ENCODE data around the gene TMF1.

The TMF1 gene

GRCh38 chr3:69012100-69012799 lies 39.9 kb downstream of the TMF1 start:
- DNase-seq, result no peak

DNA sequence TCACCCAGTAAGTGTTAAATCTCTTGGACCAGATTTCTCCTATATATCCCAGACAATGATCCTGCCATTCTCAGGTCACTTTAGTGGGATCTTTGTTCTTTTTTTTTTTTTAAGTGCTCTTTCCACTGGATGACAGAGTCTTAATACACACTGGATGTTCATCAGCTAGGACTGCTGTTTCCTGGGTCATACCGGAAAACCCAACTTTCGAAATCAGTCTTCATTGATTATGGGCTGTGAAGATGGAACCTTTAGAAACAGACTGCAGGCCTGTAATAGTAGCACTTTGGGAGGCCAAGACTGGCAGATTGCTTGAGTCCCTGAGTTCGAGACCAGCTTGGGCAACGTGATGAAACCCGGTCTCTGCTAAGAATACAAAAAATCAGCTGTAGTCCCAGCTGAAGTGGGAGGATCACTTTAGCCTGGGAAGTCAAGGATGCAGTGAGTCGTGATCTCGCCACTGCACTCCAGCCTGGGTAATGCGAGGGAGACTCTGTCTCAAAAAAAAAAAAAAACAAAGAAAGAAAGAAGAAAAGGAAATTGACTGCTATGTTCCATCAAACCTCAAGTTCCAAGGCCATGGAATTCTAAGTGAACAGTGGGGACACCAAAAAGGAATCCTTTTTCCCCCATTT lies 40.9 kb downstream of the TMF1 start:
- no peak for DNase-seq

- no peak for DNase-seq
Measured at GRCh38 chr3:69009559-69010410, 42.3 kb downstream of the TMF1 start.

GRCh38 chr3:69008980-69009379 lies 43.2 kb downstream of the TMF1 start:
- DNase-seq, result no peak

DNA sequence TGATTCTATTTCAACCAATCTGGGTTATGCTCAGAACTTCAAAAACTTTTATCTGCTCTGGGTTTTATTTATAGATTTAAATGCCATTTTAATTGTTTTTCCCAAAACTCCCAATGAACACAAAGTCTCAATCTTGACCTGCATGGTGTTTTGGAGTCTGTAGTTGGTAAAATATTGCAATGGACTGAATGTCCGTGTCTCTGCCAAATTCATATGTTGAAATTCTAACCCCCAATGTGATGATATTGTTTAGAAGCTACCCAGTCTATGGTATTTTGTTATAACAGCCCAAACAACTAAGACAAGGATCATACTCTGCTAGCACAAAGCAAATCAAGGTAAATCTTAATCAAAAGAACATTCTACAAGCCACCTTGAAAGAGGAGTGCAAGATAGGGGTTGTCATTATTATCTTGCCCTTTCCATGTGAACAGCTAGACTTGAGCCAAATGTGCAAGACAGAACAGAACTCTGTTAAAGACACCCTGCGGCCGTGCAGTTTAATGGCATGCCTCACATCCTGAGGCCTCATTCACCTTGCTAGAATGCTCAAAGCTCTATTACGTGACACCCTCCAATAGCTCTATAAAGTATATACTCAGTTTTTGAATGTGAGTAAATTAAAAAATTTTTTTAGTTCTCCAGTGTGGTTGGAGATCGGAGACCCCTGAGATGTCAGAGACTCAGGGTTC lies 46.2 kb downstream of the TMF1 start:
- no peak for DNase-seq

DNA sequence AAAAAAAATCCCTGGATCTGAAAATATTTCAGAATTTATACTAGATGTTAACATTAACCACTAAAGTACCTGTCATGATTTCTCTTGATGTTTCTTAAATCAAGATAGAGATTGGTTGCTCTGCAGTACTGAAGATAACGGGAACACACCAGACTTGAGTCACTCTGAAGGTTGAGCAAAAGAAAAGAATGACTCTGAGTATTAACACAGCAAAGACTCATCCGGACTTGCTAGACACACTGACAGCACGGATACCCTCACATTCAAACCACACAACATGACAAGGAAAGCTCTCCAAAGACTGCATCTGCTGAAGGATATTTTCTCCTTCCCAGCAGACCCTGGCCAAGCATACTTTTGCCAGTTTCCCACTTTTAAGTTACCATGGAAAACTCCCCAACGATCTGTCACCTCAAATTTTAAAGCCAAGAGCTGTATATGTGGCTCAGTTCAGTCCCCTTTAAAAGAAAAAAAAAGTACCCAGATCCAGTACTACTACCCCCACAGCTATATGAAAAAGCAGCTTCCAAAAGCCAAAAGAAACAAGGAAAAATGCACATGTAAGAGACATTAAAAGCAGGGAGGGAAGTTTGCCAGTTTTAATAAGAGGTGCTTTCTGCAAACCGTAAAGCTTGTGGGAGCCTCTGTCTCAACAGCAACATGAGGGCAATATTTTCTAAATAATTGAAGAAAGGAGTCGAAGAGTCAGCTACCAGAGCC lies 46.9 kb downstream of the TMF1 start:
- DNase-seq, result no peak

- no peak for DNase-seq
Measured at GRCh38 chr3:69004138-69004537, 48.0 kb downstream of the TMF1 start.

- no peak for DNase-seq
Measured at GRCh38 chr3:68999605-69000004, 52.5 kb downstream of the TMF1 start.

DNA sequence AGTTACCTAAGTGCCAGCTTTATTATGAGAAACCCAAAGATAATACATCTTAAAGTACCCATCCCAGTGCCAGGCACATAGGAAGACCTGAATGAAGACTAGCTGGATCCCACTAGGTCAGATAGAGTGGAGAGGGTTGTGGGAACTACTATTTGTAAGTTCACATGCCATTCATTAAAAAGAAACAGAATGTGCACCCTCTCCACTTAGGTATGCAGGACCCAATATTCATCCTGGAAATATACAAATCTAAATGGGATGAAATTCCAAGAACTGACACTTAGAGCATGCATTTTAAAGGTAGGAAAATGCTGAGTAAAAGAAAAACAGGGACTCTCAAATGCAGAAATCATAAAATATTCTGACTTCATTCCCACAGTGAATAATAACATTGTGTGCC lies 53.0 kb downstream of the TMF1 start:
- no peak for DNase-seq

DNA sequence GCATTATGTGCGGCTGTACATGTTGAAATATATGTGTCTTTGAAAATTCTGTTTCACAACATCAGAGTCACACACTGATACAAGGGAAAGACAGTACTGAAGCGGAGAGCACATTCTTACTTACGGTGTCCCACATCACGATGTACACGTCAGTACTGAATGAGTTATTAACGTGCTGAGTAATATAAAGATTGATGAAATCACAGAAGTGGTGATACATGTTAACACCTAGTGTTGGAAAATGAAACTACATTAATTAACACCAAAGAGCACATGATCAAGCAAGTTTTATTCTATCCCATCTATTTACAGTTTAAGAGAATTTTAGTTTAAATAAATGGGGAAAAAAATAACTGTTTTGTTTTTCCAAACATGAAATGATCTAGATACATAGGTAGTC lies 54.2 kb downstream of the TMF1 start:
- no peak for DNase-seq

DNA sequence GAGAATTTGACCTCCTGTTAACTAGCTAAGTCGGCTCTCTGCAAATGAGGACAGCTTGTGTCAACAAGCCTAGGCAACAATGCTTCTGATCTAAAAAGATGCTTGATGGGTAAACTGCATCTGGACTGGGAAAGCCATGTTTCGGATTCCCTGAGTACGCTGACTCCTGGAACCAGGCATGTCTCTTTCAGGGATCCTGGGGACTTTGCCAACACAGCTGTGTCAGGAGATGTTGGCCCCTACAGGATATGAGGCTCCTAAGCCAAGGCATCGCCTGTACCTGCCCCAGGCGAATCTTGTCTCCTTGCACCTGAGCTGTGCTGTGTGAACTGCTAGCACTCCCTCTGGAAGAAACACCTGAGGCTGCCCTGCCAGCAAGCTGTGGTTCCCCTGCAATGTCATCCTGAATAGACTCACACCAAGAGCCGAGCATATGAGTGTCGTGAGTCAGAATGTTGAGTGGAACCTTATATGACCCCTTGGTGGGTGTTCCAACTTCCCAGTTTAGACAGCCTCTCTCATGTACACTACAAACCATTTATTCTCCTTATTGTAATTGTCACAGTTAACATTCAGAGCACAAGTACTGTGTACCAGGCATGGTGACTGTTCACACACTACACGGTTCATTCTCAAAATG lies 55.7 kb downstream of the TMF1 start:
- DNase-seq, result no peak

DNA sequence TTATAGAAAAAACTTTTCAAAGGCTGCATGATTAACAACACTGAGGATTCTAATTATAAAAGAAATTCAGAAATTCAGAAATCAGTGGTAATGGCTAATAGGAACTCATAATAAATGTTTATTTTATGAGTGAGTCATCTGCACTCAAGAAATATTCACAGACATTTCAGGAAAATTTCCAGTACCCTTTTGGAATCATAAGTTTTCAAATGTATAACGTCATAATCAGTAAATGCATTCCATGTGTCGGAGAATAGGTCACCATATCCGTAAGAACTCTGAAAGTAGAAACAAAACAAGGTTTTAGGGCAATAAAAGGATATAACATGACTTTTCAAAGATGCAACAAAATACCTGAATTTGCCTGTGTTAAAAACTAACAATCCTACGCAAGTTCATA lies 63.4 kb downstream of the TMF1 start:
- DNase-seq, result no peak

DNA sequence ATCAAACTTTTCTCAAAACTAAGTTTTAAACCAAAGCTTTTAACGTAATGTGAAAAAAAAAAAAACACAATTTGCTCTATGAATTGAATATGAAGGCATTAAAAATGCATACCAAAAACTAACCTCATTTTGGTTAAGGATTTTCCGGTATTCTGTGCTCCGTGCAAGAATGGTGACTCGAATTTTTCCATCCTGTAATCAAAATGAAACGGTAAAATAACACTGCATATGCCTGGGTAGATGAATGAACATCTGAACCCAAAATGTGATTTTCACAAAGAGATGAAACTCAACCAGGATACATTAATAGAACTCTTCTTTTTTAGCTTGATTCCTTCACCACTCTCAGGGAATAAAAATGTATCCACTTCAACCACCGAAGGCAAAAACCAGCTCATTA lies 64.8 kb downstream of the TMF1 start:
- no peak for DNase-seq

- DNase-seq, result no peak
Measured at GRCh38 chr3:68986496-68987208, 65.5 kb downstream of the TMF1 start.

GRCh38 chr3:68985146-68985790 lies 66.9 kb downstream of the TMF1 start:
- DNase-seq, result no peak

DNA sequence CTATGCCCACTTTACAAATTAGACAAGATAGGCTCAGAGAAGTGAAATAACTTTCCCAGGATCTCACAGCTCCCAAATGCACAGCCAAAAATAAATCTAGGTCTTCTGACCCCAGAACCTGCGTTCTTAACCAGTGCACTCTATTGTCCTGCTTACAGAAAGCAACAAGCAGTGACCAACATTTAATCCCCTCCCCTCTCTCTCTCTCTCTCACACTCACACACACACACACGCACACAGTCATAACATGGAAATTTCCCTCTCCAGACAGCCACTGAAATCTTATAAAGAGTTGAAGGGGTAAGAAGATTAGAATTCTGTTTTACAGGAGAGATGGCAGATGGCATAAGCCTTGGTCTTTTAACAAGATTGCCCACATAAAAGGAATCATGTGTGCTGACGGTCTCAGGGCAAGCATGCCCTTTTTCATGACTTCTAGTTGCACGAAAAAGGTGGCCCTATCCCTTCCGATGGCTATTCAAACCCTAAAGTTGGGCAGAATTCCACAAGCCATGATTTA lies 68.1 kb downstream of the TMF1 start:
- no peak for DNase-seq

- no peak for DNase-seq
Measured at GRCh38 chr3:68977486-68978167, 74.5 kb downstream of the TMF1 start.

- DNase-seq, result no peak
Measured at GRCh38 chr3:68974711-68975110, 77.4 kb downstream of the TMF1 start.

GRCh38 chr3:68973639-68974038 lies 78.5 kb downstream of the TMF1 start:
- DNase-seq, result no peak

GRCh38 chr3:68972358-68972979 lies 79.7 kb downstream of the TMF1 start:
- no peak for DNase-seq
